K562 (cell line): ENCODE measurements around the gene TMEM222. TPM values are rescaled to one million over a fixed set of nuclear protein-coding genes. Genes with fewer than 3 reads are reported as not detected.

Experiments
- ESRRA ChIP-seq: fragments of 450-650 bp; IDR thresholded peaks from 2 replicates; pipeline ENCODE4 v1.6.1; 2014; ENCODE audit warnings: low read depth, mild to moderate bottlenecking, moderate library complexity, borderline replicate concordance
- HCFC1 ChIP-seq: IDR thresholded peaks from 2 replicates; pipeline ENCODE4 v1.6.1; 2012; ENCODE audit warnings: low read depth, low read length, improper control_type of control experiment
- HDAC1 ChIP-seq, 2 experiments: fragments of 450-650 bp; IDR thresholded peaks; 2 replicates each; pipeline ENCODE4 v1.6.1; 2016 to 2017; ENCODE audit warnings: inconsistent platforms in 1 of 2, mild to moderate bottlenecking in 1 of 2, moderate library complexity in 1 of 2
- HNRNPUL1 ChIP-seq: fragments of 200-400 bp; formaldehyde crosslinking; IDR thresholded peaks from 2 replicates; pipeline ENCODE4 v1.6.1; 2017; ENCODE audit warnings: low read length
- KLF16 ChIP-seq: IDR thresholded peaks from 2 replicates; pipeline ENCODE4 v1.6.1; 2016; ENCODE audit warnings: antibody characterized with exemption
- MAZ ChIP-seq, 2 experiments: fragments of 450-650 bp in 1 of 2; sonication (generic) in 1 of 2; formaldehyde crosslinking; IDR thresholded peaks in 1 of 2; conservative IDR thresholded peaks in 1 of 2; 2 replicates each; pipeline versions ENCODE4 v1.4.0 to v1.5.0; 2020; ENCODE audit warnings: mild to moderate bottlenecking in 1 of 2, missing genetic modification reagents in 1 of 2
- NR2C2 ChIP-seq, 2 experiments: fragments of 200-800 bp in 1 of 2; sonication (Bioruptor generic) in 1 of 2; sonication (generic) in 1 of 2; formaldehyde crosslinking in 1 of 2; IDR thresholded peaks; 2 replicates each; pipeline versions ENCODE4 v1.6.1 to v1.8.0; 2016 to 2022; ENCODE audit warnings: mild to moderate bottlenecking in 1 of 2, missing compliant biosample characterization in 1 of 2, missing genetic modification characterization in 1 of 2, missing genetic modification reagents in 1 of 2
- POLR3G ChIP-seq: IDR thresholded peaks from 2 replicates; pipeline ENCODE4 v1.6.1; 2011; ENCODE audit not compliant: insufficient read length, insufficient replicate concordance; ENCODE audit errors: extremely low read depth
- PURB ChIP-seq: sonication (generic); formaldehyde crosslinking; IDR thresholded peaks from 2 replicates; pipeline ENCODE4 v1.9.0; 2021; ENCODE audit warnings: low read depth, mild to moderate bottlenecking, missing genetic modification reagents
- RBM25 ChIP-seq: fragments of 200-400 bp; formaldehyde crosslinking; IDR thresholded peaks from 2 replicates; pipeline ENCODE4 v1.6.1; 2018; ENCODE audit warnings: low read length, low read depth, moderate library complexity; ENCODE audit not compliant: severe bottlenecking
- SMARCE1 ChIP-seq: fragments of 450-650 bp; IDR thresholded peaks from 2 replicates; pipeline ENCODE4 v1.7.1; 2016; ENCODE audit warnings: mild to moderate bottlenecking
- STAG1 ChIP-seq: sonication (generic); formaldehyde crosslinking; IDR thresholded peaks from 2 replicates; pipeline ENCODE4 v1.5.0; 2020; ENCODE audit warnings: missing genetic modification reagents, borderline replicate concordance
- XRCC3 ChIP-seq: fragments of 450-650 bp; IDR thresholded peaks from 2 replicates; pipeline ENCODE4 v1.6.1; 2017; ENCODE audit warnings: mild to moderate bottlenecking, moderate library complexity
- ZBTB7A ChIP-seq: IDR thresholded peaks from 2 replicates; pipeline ENCODE4 v1.6.1; 2011; ENCODE audit warnings: low read depth, mild to moderate bottlenecking, low read length, moderate library complexity, borderline replicate concordance; ENCODE audit not compliant: control insufficient read depth
- ZNF140 ChIP-seq: fragments of 250-450 bp; sonication (Bioruptor Pico); IDR thresholded peaks from 2 replicates; pipeline ENCODE4 v1.8.0; 2021; ENCODE audit warnings: moderate library complexity, mild to moderate bottlenecking, inconsistent platforms
- ZNF507 ChIP-seq: conservative IDR thresholded peaks from 2 replicates; pipeline ENCODE4 v1.6.1; 2017; ENCODE audit warnings: missing genetic modification characterization, missing compliant biosample characterization
- ZNF584 ChIP-seq: fragments of 200-800 bp; sonication (Bioruptor generic); IDR thresholded peaks from 2 replicates; pipeline ENCODE4 v1.6.1; 2016; ENCODE audit warnings: low read depth, mild to moderate bottlenecking, missing genetic modification characterization, missing compliant biosample characterization
- ZNF780A ChIP-seq: fragments of 250-450 bp; sonication (Bioruptor Pico); IDR thresholded peaks from 2 replicates; pipeline ENCODE4 v1.5.0; 2021; ENCODE audit warnings: mild to moderate bottlenecking
- polyA plus RNA-seq, 8 experiments: library from polyadenylated mRNA; depleted of rRNA in 4 of 8; stranded (reverse) in 5 of 8; unstranded in 3 of 8; fragments of >200 nt; fragmentation: Nextera tagmentation in 2 of 8; fragmentation: Illumina TruSeq in 1 of 8; extraction: Ambion mirVana in 2 of 8; extraction: Trizol in 1 of 8; gene quantifications; 2 replicates each; pipeline versions ENCODE4 v1.2.1 to v1.2.3, GENCODE V29; 2011 to 2014; ENCODE audit warnings: inconsistent platforms in 1 of 8, missing spikeins in 1 of 8
- total RNA-seq, 7 experiments: library from RNA; depleted of rRNA in 6 of 7; stranded (reverse); fragments of >200 nt in 6 of 7; fragmentation: Illumina TruSeq in 2 of 7; extraction: Trizol in 2 of 7; gene quantifications; 2 replicates each; pipeline versions ENCODE4 v1.2.1 to v1.2.3, GENCODE V29; 2011 to 2021; ENCODE audit warnings: low replicate concordance in 1 of 7
- TF ChIP-seq, protein P1 (sequence below): fragments of 450-650 bp; IDR thresholded peaks from 2 replicates; pipeline ENCODE4 v1.6.1; 2016
- TF ChIP-seq, protein P2 (sequence below): fragments of 450-650 bp; formaldehyde crosslinking; IDR thresholded peaks from 2 replicates; pipeline ENCODE4 v1.4.0; 2022; ENCODE audit warnings: mild to moderate bottlenecking, moderate library complexity
- TF ChIP-seq, protein P3 (sequence below): fragments of 200-800 bp; sonication (Bioruptor generic); IDR thresholded peaks from 2 replicates; pipeline ENCODE4 v1.6.1; 2017; ENCODE audit warnings: missing genetic modification characterization, missing compliant biosample characterization
- TF ChIP-seq, protein P4 (sequence below): sonication (generic); formaldehyde crosslinking; IDR thresholded peaks from 2 replicates; pipeline ENCODE4 v1.9.0; 2022; ENCODE audit warnings: mild to moderate bottlenecking, missing genetic modification reagents
- TF ChIP-seq, protein P5 (sequence below): fragments of 450-650 bp; IDR thresholded peaks from 2 replicates; pipeline ENCODE4 v1.7.0; 2016; ENCODE audit warnings: borderline replicate concordance

TMEM222 gene
- total and polyA plus RNA-seq, 9 of the 15 experiments (the other 6 are each of a cell fraction or from before 2014, with no cell fraction given) = 6.9 to 48.0 (median 32.8) TPM

DNA sequence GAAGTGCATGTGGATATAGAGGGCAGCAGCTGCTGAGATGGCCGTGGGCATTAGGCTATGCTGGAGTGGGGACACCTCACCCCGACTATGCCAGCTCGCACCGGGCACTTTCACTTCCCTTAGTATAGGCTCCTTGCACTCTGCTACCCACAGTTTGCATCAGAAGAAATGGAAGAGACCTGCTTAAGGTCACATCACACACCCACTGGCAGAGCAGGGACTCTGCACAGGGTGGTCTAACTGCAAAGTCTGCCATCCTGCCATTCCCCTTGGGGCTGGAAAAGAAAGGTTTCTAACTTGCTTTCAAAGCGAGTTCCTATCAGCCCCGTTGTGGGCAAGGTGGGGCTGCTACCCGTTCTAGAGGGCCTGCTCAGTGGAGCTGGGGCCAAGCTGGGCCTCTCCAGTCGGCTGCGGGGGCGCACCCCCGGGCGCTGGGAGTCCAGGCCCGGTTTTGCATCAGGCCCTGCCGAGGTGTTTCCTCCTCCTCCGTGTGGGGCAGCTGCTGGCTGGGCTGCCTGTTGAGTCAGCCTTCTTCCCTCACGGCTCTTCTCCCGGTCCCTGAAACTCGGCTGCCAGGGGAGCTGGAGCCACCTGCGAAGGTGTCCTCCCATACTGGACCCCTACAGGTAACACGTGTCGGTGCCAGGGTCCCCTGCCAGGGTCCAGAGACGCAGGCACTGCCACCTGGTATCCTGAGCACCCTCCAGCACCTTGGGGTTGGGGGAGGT is 19.7 kb downstream of the TMEM222 start, which contains the start of gene SYTL1 (continued):
- TF ChIP-seq ZNF140 (CRISPR knock-in tag) (no peak), XRCC3 (no peak), RBM25 (no peak), ZBTB7A (peak; percentile 65; the same call in 1 of the 2 replicates), STAG1 (CRISPR knock-in tag) (no peak), HCFC1 (no peak; the same call in 1 of the 2 replicates), PURB (CRISPR knock-in tag) (no peak), ZNF780A (CRISPR knock-in tag) (no peak), HDAC1 (IDR thresholded peaks at IDR 0.05) (no peak), NR2C2 (CRISPR knock-in tag; IDR thresholded peaks at IDR 0.05) (no peak), NR2C2 (tag; IDR thresholded peaks at IDR 0.05) (no peak), ZNF584 (CRISPR knock-in tag) (no peak), MAZ (CRISPR knock-in tag; conservative IDR thresholded peaks at IDR 0.05 in 1 of 2, IDR thresholded peaks at IDR 0.05 in 1 of 2) (peak; percentile 54 to 77; a peak in 2 of 4 replicates), ESRRA (no peak), HNRNPUL1 (no peak), POLR3G (no peak), ZNF507 (no peak), KLF16 (no peak), SMARCE1 (peak; percentile 21; the same call in 1 of the 2 replicates)
- TF ChIP-seq, protein P1, sequence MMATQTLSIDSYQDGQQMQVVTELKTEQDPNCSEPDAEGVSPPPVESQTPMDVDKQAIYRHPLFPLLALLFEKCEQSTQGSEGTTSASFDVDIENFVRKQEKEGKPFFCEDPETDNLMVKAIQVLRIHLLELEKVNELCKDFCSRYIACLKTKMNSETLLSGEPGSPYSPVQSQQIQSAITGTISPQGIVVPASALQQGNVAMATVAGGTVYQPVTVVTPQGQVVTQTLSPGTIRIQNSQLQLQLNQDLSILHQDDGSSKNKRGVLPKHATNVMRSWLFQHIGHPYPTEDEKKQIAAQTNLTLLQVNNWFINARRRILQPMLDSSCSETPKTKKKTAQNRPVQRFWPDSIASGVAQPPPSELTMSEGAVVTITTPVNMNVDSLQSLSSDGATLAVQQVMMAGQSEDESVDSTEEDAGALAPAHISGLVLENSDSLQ = no peak
- TF ChIP-seq, protein P2, sequence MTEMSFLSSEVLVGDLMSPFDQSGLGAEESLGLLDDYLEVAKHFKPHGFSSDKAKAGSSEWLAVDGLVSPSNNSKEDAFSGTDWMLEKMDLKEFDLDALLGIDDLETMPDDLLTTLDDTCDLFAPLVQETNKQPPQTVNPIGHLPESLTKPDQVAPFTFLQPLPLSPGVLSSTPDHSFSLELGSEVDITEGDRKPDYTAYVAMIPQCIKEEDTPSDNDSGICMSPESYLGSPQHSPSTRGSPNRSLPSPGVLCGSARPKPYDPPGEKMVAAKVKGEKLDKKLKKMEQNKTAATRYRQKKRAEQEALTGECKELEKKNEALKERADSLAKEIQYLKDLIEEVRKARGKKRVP = peak; percentile 37; the same call in 1 of the 2 replicates
- TF ChIP-seq, protein P3, sequence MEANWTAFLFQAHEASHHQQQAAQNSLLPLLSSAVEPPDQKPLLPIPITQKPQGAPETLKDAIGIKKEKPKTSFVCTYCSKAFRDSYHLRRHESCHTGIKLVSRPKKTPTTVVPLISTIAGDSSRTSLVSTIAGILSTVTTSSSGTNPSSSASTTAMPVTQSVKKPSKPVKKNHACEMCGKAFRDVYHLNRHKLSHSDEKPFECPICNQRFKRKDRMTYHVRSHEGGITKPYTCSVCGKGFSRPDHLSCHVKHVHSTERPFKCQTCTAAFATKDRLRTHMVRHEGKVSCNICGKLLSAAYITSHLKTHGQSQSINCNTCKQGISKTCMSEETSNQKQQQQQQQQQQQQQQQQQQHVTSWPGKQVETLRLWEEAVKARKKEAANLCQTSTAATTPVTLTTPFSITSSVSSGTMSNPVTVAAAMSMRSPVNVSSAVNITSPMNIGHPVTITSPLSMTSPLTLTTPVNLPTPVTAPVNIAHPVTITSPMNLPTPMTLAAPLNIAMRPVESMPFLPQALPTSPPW (CRISPR knock-in tag) = peak; percentile 58
- TF ChIP-seq, protein P4, sequence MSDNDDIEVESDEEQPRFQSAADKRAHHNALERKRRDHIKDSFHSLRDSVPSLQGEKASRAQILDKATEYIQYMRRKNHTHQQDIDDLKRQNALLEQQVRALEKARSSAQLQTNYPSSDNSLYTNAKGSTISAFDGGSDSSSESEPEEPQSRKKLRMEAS = peak; percentile 61; the same call in 1 of the 2 replicates
- TF ChIP-seq, protein P5, sequence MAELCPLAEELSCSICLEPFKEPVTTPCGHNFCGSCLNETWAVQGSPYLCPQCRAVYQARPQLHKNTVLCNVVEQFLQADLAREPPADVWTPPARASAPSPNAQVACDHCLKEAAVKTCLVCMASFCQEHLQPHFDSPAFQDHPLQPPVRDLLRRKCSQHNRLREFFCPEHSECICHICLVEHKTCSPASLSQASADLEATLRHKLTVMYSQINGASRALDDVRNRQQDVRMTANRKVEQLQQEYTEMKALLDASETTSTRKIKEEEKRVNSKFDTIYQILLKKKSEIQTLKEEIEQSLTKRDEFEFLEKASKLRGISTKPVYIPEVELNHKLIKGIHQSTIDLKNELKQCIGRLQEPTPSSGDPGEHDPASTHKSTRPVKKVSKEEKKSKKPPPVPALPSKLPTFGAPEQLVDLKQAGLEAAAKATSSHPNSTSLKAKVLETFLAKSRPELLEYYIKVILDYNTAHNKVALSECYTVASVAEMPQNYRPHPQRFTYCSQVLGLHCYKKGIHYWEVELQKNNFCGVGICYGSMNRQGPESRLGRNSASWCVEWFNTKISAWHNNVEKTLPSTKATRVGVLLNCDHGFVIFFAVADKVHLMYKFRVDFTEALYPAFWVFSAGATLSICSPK = no peak
